ENCODE measurements around the gene C6orf120.
A peak's percentile ranks its signal among the peaks of the same experiment; 100 is the strongest.
"Not testable (repeated sequence)": the region's sequence is repeated elsewhere in the genome, so short reads cannot be mapped to it uniquely, and the experiment has no call there.

The C6orf120 gene

DNA sequence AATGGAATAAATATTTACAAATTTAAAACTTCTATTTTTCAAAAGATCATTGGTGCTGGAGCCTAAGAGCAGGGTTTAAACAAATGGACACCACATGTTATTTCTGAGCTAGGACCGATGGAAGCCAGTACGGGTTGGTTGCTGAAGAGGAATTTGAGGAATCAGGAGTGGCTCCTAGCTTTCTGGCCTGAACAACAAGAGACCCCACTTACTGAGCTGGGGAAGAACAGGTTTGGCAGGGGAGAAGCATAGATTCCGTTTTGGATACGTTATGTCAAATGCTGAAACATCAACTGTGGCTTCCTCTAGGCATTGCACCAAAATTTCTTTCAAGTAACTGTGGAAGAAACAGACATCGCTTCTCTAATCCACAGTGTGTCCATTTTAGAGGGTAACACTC lies 6.8 kb upstream of the C6orf120 start:
- no peak overlapping the region for H3K4me3 ChIP-seq (ENCODE audit: low read length)
- H3K9me3 ChIP-seq (ENCODE audit: low read length): peaks cover 24% of the 10 kb centered on the region
- peaks cover 2% of the 10 kb centered on the region for H3K4me1 ChIP-seq (ENCODE audit: insufficient read depth, low read length)
- H3K27me3 ChIP-seq (ENCODE audit: insufficient read depth, low read length): no peaks in the 10 kb centered on the region
- H2AFZ ChIP-seq (ENCODE audit: low read depth, low read length): no peak overlapping the region
- H3K36me3 ChIP-seq (ENCODE audit: insufficient read depth, low read length): peaks cover 14% of the 10 kb centered on the region

DNA sequence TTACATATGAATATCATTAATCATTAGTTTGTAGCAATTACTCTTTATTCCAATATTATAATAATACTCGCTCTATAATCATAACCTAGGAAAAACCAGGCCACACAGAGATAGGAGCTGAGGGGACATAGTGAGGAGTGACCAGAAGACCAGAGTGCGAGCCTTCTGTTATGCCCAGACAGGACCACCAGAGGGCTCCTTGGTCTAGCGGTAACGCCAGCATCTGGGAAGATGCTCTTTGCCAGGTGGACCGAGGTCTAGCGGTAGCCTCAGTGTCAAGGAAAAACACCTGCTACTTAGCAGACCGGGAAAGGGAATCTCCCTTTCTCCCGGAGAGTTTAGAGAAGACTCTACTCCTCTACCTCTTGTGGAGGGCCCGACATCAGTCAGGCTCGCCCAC lies 4.8 kb upstream of the C6orf120 start:
- H3K4me3 ChIP-seq (ENCODE audit: low read length); H2AFZ ChIP-seq (ENCODE audit: low read depth, low read length); H3K27me3 ChIP-seq (ENCODE audit: insufficient read depth, low read length): not testable (repeated sequence)
- H3K36me3 ChIP-seq (ENCODE audit: insufficient read depth, low read length): peaks cover 14% of the 10 kb centered on the region
- peaks cover 13% of the 10 kb centered on the region for H3K4me1 ChIP-seq (ENCODE audit: insufficient read depth, low read length)
- peaks cover 19% of the 10 kb centered on the region for H3K9me3 ChIP-seq (ENCODE audit: low read length)

DNA sequence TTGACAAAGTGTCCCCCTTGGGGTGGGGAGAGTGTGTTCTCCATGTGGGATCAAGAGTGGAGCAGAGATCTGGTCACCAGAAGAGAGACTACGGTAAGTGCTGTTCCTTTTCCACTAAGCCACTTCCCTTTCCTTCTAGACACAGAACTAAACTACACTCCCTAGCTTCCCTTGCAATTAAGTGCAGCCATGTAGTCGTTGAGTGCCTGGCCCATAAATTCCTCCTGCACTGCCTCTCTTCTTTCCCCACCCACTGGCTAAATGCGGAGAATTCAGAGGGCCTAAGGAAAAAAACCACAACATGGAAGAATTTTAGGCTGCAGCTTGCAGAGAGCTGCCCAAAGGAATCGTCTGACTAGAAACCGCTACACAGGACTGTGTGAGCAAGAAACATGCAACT lies 1.6 kb upstream of the C6orf120 start:
- H3K27me3 ChIP-seq (ENCODE audit: insufficient read depth, low read length): no peaks in the 10 kb centered on the region
- peaks cover 6% of the 10 kb centered on the region for H3K9me3 ChIP-seq (ENCODE audit: low read length)
- no peak overlapping the region for H2AFZ ChIP-seq (ENCODE audit: low read depth, low read length)
- H3K36me3 ChIP-seq (ENCODE audit: insufficient read depth, low read length): peaks cover 25% of the 10 kb centered on the region
- H3K4me1 ChIP-seq (ENCODE audit: insufficient read depth, low read length): peaks cover 39% of the 10 kb centered on the region
- H3K4me3 ChIP-seq (ENCODE audit: low read length): peak overlapping the region; percentile 91

DNA sequence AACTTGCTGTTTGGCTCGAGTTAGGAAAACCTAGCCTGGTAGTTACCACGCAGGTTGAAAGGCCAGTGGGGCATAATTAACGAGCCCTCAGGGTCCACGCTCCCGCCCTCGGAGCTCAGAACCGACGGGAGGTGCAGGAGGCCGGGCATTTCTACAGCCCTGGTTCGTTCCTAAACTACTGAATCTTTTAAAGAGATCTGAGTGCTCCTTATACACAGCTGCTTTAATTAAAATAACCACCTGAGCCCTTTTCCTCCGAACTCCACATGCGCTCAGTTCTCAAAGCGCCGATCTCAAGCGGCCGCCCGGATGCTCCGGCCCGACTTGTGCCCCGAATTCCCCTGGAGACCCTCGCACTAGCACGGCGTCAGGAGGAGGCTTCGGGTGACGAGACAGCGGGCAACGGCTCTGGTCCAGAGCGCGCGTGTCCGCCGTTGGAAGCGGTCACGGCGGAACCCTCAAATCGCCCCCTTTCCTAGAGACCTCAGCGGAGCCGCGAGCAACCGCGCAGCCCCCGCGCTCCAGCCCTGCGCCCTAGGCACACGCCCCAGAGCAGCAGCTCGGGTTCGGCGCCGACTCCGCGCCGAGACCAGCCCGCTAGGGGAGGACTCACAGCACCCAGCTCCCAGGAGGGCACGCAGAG lies 494 bp upstream of the C6orf120 start:
- Histone ChIP-seq H3K36me3 (ENCODE audit: insufficient read depth, low read length) (peaks cover 34% of the 10 kb centered on the region), H3K27me3 (ENCODE audit: insufficient read depth, low read length) (no peaks in the 10 kb centered on the region), H3K9me3 (ENCODE audit: low read length) (peaks cover 3% of the 10 kb centered on the region), H3K4me3 (ENCODE audit: low read length) (peak overlapping the region; percentile 91), H2AFZ (ENCODE audit: low read depth, low read length) (peak overlapping the region; percentile 82), H3K4me1 (ENCODE audit: insufficient read depth, low read length) (peaks cover 39% of the 10 kb centered on the region)

- Histone ChIP-seq H2AFZ (ENCODE audit: low read depth, low read length) (no peak overlapping the region), H3K27me3 (ENCODE audit: insufficient read depth, low read length) (no peaks in the 10 kb centered on the region), H3K4me1 (ENCODE audit: insufficient read depth, low read length) (peaks cover 39% of the 10 kb centered on the region), H3K4me3 (ENCODE audit: low read length) (peak overlapping the region; percentile 91), H3K9me3 (ENCODE audit: low read length) (no peaks in the 10 kb centered on the region), H3K36me3 (ENCODE audit: insufficient read depth, low read length) (peaks cover 45% of the 10 kb centered on the region)
Measured at GRCh38 chr6:169702840-169703246, 917 bp downstream of the C6orf120 start.

DNA sequence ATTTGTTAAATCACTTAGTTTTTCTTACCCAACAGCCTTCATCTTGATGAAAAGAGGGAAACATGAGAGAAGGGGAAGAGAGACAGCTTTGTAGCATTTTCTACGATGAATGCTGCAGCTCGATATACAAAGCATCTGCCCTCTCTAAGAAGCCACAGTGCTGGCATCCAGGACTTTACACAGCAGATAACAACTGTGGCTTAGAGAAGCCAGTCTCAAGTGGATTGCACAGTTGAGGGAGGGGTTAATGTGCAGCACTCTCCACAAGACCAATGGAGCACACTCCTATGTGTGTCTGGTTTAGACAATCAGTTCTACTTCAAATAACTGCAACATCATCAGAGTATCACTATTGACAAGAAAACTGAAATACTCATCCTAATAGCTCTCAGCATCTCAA lies 5.8 kb downstream of the C6orf120 start:
- no peak overlapping the region for H2AFZ ChIP-seq (ENCODE audit: low read depth, low read length)
- no peaks in the 10 kb centered on the region for H3K9me3 ChIP-seq (ENCODE audit: low read length)
- no peak overlapping the region for H3K4me3 ChIP-seq (ENCODE audit: low read length)
- peaks cover 80% of the 10 kb centered on the region for H3K36me3 ChIP-seq (ENCODE audit: insufficient read depth, low read length)
- H3K4me1 ChIP-seq (ENCODE audit: insufficient read depth, low read length): peaks cover 22% of the 10 kb centered on the region
- no peaks in the 10 kb centered on the region for H3K27me3 ChIP-seq (ENCODE audit: insufficient read depth, low read length)

- H2AFZ ChIP-seq (ENCODE audit: low read depth, low read length): no peak overlapping the region
- H3K36me3 ChIP-seq (ENCODE audit: insufficient read depth, low read length): peaks cover 81% of the 10 kb centered on the region
- no peaks in the 10 kb centered on the region for H3K9me3 ChIP-seq (ENCODE audit: low read length)
- peaks cover 7% of the 10 kb centered on the region for H3K4me1 ChIP-seq (ENCODE audit: insufficient read depth, low read length)
- no peaks in the 10 kb centered on the region for H3K27me3 ChIP-seq (ENCODE audit: insufficient read depth, low read length)
- H3K4me3 ChIP-seq (ENCODE audit: low read length): no peak overlapping the region
Measured at GRCh38 chr6:169709293-169709692, 7.4 kb downstream of the C6orf120 start.

- Histone ChIP-seq H3K4me1 (ENCODE audit: insufficient read depth, low read length) (peaks cover 3% of the 10 kb centered on the region), H2AFZ (ENCODE audit: low read depth, low read length) (no peak overlapping the region), H3K9me3 (ENCODE audit: low read length) (no peaks in the 10 kb centered on the region), H3K36me3 (ENCODE audit: insufficient read depth, low read length) (peaks cover 85% of the 10 kb centered on the region), H3K4me3 (ENCODE audit: low read length) (no peak overlapping the region), H3K27me3 (ENCODE audit: insufficient read depth, low read length) (no peaks in the 10 kb centered on the region)
Measured at GRCh38 chr6:169710009-169710408, 8.1 kb downstream of the C6orf120 start.

DNA sequence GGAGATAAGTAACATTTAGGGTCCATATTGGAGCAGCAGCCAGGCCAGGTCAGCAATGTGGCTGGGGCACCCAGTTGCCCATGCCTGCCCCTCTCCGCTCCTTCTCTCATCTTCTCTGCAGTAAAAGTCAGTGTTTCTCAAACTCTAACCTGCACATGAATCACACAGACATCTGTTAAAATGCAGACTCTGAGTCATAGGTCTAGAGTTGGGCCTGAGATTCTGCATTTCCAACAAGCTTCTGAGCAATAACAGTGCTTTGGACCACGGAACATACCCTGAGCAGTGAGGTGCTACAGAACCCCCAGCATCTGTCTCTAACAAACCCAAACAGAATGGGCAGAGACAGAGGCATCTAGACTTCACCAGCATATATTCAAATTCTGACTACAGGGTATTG lies 12.3 kb downstream of the C6orf120 start:
- H3K36me3 ChIP-seq (ENCODE audit: insufficient read depth, low read length): peaks cover 86% of the 10 kb centered on the region

GRCh38 chr6:169714595-169714994 lies 12.7 kb downstream of the C6orf120 start:
- Histone ChIP-seq H3K4me1 (ENCODE audit: insufficient read depth, low read length) (no peaks in the 10 kb centered on the region), H3K4me3 (ENCODE audit: low read length) (no peak overlapping the region), H2AFZ (ENCODE audit: low read depth, low read length) (no peak overlapping the region), H3K27me3 (ENCODE audit: insufficient read depth, low read length) (no peaks in the 10 kb centered on the region), H3K9me3 (ENCODE audit: low read length) (no peaks in the 10 kb centered on the region), H3K36me3 (ENCODE audit: insufficient read depth, low read length) (peaks cover 84% of the 10 kb centered on the region)

More for the DNA sequence above, 12.3 kb downstream of the C6orf120 start:
- H3K27me3 ChIP-seq (ENCODE audit: insufficient read depth, low read length): no peaks in the 10 kb centered on the region
- no peak overlapping the region for H3K4me3 ChIP-seq (ENCODE audit: low read length)
- no peaks in the 10 kb centered on the region for H3K4me1 ChIP-seq (ENCODE audit: insufficient read depth, low read length)
- H3K9me3 ChIP-seq (ENCODE audit: low read length): no peaks in the 10 kb centered on the region
- H2AFZ ChIP-seq (ENCODE audit: low read depth, low read length): no peak overlapping the region

DNA sequence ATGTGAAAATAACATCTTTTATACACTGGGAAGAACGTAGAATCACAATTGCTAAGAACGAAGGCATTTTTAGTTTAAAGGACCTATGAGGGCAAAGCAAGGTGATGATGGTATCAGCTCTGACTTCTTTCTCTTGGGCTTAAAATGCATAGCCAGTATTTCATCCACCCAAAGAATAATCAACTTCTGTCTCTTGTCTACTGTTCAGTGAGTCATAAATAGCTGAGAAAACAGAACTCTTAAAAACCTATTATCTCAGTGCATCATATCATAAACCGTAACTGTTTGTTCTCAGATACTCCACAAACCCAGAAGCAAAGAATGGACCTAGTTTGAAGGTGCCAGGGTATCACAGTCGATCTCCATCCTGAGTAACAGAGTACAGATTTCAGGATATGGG lies 17.2 kb downstream of the C6orf120 start:
- no peak overlapping the region for H3K4me3 ChIP-seq (ENCODE audit: low read length)

DNA sequence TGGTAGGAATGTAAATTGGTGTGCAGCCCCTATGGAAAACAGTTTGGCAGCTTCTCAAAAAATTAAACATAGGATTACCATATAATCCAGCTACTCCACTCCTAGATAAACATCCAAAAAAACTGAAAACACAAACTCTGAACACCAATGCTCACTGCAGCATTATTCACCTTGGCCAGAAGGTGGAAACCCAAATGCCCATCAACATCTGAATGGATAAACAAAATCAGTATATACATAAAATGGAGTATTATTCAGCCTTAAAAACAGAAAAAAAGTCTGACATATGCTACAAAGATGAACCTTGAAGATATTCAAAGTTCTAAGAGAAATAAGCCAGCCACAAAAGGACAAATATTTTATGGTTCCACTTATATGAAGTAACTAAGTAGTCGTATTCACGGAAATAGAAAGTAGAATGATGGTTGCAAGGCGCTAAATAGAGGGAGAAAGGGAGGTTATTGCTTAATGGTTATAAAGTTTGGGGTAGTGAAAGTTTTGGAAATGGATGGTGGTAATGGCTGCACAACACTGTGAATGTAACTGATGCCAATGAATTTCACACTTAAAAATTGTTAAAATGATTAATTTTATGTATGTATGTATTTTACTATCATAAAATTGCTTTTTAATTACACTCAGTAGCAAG lies 18.4 kb downstream of the C6orf120 start:
- no peaks in the 10 kb centered on the region for H3K9me3 ChIP-seq (ENCODE audit: low read length)
- H3K4me3 ChIP-seq (ENCODE audit: low read length): no peak overlapping the region
- no peaks in the 10 kb centered on the region for H3K27me3 ChIP-seq (ENCODE audit: insufficient read depth, low read length)
- peaks cover 42% of the 10 kb centered on the region for H3K36me3 ChIP-seq (ENCODE audit: insufficient read depth, low read length)
- H3K4me1 ChIP-seq (ENCODE audit: insufficient read depth, low read length): peaks cover 24% of the 10 kb centered on the region
- no peak overlapping the region for H2AFZ ChIP-seq (ENCODE audit: low read depth, low read length)

More for the DNA sequence above, 17.2 kb downstream of the C6orf120 start:
- Histone ChIP-seq H3K4me1 (ENCODE audit: insufficient read depth, low read length) (peaks cover 24% of the 10 kb centered on the region), H3K27me3 (ENCODE audit: insufficient read depth, low read length) (no peaks in the 10 kb centered on the region), H2AFZ (ENCODE audit: low read depth, low read length) (no peak overlapping the region), H3K9me3 (ENCODE audit: low read length) (no peaks in the 10 kb centered on the region), H3K36me3 (ENCODE audit: insufficient read depth, low read length) (peaks cover 53% of the 10 kb centered on the region)

GRCh38 chr6:169722362-169723199 lies 20.7 kb downstream of the C6orf120 start:
- no peaks in the 10 kb centered on the region for H3K9me3 ChIP-seq (ENCODE audit: low read length)
- H3K27me3 ChIP-seq (ENCODE audit: insufficient read depth, low read length): no peaks in the 10 kb centered on the region
- H3K4me3 ChIP-seq (ENCODE audit: low read length): peak overlapping the region; percentile 90
- peaks cover 20% of the 10 kb centered on the region for H3K36me3 ChIP-seq (ENCODE audit: insufficient read depth, low read length)
- H2AFZ ChIP-seq (ENCODE audit: low read depth, low read length): no peak overlapping the region
- H3K4me1 ChIP-seq (ENCODE audit: insufficient read depth, low read length): peaks cover 35% of the 10 kb centered on the region
